HUES64 (cell line): Measurements from ENCODE around the gene TRIM62.

Experiments used
- H3K27ac ChIP-seq: 2 replicates; pipeline ENCODE4 v1.7.0; 2013; ENCODE audit warnings: low read depth, low read length, inconsistent platforms
- H3K27me3 ChIP-seq: 2 replicates; pipeline ENCODE4 v1.6.1; 2013; ENCODE audit warnings: mild to moderate bottlenecking, low read length; ENCODE audit not compliant: insufficient read depth
- H3K36me3 ChIP-seq: 2 replicates; pipeline ENCODE4 v1.6.1; 2013; ENCODE audit warnings: mild to moderate bottlenecking, low read length; ENCODE audit not compliant: insufficient read depth
- H3K4me1 ChIP-seq: 2 replicates; pipeline ENCODE4 v1.6.1; 2013; ENCODE audit warnings: mild to moderate bottlenecking, low read length, moderate library complexity; ENCODE audit not compliant: insufficient read depth
- H3K4me3 ChIP-seq: 2 replicates; pipeline ENCODE4 v1.5.1; 2013; ENCODE audit warnings: mild to moderate bottlenecking, low read length, moderate library complexity
- H3K9ac ChIP-seq: 2 replicates; pipeline ENCODE4 v1.6.1; 2013; ENCODE audit warnings: mild to moderate bottlenecking, low read depth, low read length
- H3K9me3 ChIP-seq: 2 replicates; pipeline ENCODE4 v1.6.1; 2013; ENCODE audit warnings: low read depth, low read length; ENCODE audit not compliant: insufficient read depth
- WGBS: fragments of 150-250, 120-280 bp; methylation state at CpG from one replicate; pipeline ENCODE4 v1.1.7; 2013; ENCODE audit warnings: missing lambda C conversion rate; 5-methylcytosine and 5-hydroxymethylcytosine counted together

Gene TRIM62

GRCh38 chr1:33180226-33180910 is 1.5 kb downstream of the TRIM62 start:
- Histone ChIP-seq H3K4me1 (peaks cover 16% of the 10 kb centered on the region; the same call in 1 of the 2 replicates), H3K36me3 (no peaks in the 10 kb centered on the region), H3K4me3 (peak overlapping the region; percentile 58), H3K27me3 (peaks cover 6% of the 10 kb centered on the region; the same call in 1 of the 2 replicates), H3K9me3 (no peaks in the 10 kb centered on the region), H3K9ac (no peak overlapping the region), H3K27ac (no peak overlapping the region)
- WGBS: 16% methylated on average over 28 of the region's 28 CpGs

DNA sequence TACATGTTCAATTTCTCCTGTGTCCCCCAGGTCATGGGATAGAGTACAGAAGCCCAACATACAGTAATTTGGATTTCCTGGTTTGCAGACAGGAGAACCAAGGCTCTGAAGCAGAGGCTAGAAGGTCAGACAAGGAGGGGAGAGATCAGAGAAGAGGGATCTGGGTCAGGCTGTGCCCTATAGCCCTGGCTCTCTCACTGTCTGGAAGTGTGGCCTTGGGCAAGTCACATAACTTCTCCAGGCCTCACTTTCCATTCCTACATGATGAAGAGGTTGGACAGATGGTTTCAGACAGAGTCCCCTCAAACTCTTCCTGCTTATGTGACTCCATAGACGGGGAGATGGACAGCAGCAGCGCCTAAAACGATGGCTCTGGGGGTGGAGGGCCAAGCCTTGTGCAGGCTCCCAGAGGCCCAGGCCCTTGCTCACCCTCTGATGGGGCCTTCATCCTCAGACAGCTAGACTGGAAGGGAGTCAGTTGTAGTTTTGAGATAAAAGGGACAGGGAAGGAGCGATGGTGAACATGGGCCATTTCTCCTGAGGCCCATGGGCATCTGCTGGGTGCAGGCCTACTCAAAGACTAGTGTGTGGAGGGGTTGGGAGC is 2.9 kb downstream of the TRIM62 start:
- Histone ChIP-seq H3K4me1 (peaks cover 16% of the 10 kb centered on the region; the same call in 1 of the 2 replicates), H3K27me3 (peaks cover 6% of the 10 kb centered on the region; the same call in 1 of the 2 replicates), H3K27ac (no peak overlapping the region), H3K9me3 (no peaks in the 10 kb centered on the region), H3K9ac (no peak overlapping the region), H3K4me3 (no peak overlapping the region), H3K36me3 (no peaks in the 10 kb centered on the region)
- WGBS: 95% methylated on average over 4 of the region's 4 CpGs

DNA sequence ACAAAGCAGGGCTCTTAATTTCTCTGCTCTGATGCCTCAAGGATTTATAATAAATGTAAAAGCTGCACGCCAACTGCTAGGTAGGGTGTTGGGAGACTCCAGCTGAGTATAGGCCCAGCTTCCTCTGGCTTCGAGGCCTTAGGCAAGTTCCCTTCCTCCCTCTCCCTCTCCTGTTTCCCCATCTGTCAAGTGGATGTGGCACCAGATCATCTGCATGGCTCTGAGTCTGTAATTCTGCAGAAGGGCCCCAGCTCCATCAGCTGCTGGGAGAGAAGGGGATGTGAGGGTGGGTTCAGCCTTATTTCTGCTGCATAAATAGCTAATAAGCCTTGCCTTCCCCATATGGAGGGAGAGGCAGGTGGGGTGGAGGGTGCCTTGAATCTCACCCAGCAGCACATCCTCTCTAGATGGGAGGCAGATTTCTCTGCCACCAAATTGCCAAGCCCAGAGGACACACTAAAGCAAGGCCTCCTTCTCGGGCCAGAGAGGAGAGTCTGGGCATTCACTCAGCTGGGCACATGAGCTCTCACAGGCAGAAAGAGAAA is 3.8 kb downstream of the TRIM62 start:
- Histone ChIP-seq H3K36me3 (no peaks in the 10 kb centered on the region), H3K27me3 (peaks cover 6% of the 10 kb centered on the region; the same call in 1 of the 2 replicates), H3K9me3 (no peaks in the 10 kb centered on the region), H3K4me3 (no peak overlapping the region), H3K9ac (no peak overlapping the region), H3K27ac (no peak overlapping the region), H3K4me1 (peaks cover 10% of the 10 kb centered on the region; the same call in 1 of the 2 replicates)
- WGBS: 93% methylated on average over 3 of the region's 3 CpGs

DNA sequence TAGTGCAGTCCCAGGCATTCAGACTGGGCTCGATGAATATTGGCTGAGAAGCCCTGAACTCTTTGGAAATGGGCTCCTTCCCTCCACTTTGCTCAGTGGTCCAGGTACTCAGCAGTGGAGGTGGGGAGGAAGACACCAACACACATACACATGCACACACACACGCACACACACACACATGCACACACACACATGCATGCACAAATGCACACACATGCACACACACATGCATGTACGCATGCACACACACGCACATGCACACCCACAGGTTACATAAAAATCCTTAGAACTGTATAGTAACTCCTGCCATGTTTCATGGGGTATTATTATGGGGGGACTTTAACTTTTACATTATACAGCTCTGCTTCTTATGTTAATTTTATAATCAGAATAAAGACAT is 5.0 kb downstream of the TRIM62 start:
- H3K27me3 ChIP-seq: peaks cover 6% of the 10 kb centered on the region; the same call in 1 of the 2 replicates
- WGBS: 46% methylated on average over 4 of the region's 4 CpGs
- peaks cover 3% of the 10 kb centered on the region; the same call in 1 of the 2 replicates for H3K4me1 ChIP-seq
- no peaks in the 10 kb centered on the region for H3K36me3 ChIP-seq
- H3K9me3 ChIP-seq: no peaks in the 10 kb centered on the region
- H3K9ac ChIP-seq: no peak overlapping the region
- H3K27ac ChIP-seq: no peak overlapping the region
- no peak overlapping the region for H3K4me3 ChIP-seq

DNA sequence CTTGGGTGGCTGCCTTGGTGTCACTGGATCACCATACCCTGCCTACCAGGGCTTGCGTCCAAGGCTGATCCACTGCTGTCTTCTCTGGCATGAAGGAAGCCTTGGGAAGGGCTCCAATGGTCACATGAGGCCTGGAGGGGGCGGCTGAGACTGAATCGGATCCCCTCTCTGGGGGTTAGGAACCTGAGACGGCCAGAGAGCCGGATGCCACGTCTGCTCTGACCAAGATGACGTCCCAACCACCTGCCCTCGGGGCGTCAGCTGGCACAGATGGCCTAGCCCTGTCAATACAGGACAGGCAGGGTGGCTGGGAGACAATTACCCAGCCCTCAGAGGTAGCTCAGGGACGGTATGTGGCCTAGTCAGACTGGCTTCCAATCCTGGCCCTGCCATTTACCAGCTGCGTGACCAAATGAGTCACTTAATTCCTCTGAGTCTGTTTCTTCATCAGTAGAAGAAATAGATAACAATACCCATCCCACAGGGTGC is 5.4 kb downstream of the TRIM62 start:
- H3K36me3 ChIP-seq: no peaks in the 10 kb centered on the region
- H3K4me1 ChIP-seq: peaks cover 3% of the 10 kb centered on the region; the same call in 1 of the 2 replicates
- no peak overlapping the region for H3K27ac ChIP-seq
- H3K9ac ChIP-seq: no peak overlapping the region
- no peak overlapping the region for H3K4me3 ChIP-seq
- peaks cover 6% of the 10 kb centered on the region; the same call in 1 of the 2 replicates for H3K27me3 ChIP-seq
- 79% methylated on average over 11 of the region's 11 CpGs for WGBS
- H3K9me3 ChIP-seq: no peaks in the 10 kb centered on the region

DNA sequence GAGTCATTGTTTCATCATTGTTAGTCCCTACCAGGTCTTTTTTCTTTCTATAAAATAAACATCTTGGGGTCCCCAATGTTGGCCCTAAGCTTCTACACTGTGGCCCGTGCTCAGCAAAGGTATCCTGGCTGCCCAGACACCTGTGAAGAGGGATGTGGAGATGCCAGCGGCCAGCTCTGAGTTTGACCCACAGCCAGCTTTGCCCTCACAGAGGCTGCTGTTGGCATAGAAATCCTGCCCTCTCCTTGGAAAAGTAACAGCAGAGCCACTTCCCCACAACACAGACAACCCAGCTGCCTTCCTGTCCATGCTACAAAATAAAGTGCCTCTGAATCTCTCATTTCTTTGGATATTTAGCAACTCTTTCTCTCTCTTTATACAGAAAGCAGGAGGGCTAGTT is 6.0 kb downstream of the TRIM62 start:
- Histone ChIP-seq H3K4me1 (peaks cover 3% of the 10 kb centered on the region; the same call in 1 of the 2 replicates), H3K27me3 (peaks cover 6% of the 10 kb centered on the region; the same call in 1 of the 2 replicates), H3K9ac (no peak overlapping the region), H3K27ac (no peak overlapping the region), H3K36me3 (no peaks in the 10 kb centered on the region), H3K9me3 (no peaks in the 10 kb centered on the region), H3K4me3 (no peak overlapping the region)
- WGBS: 93% methylated on average over 2 of the region's 2 CpGs

DNA sequence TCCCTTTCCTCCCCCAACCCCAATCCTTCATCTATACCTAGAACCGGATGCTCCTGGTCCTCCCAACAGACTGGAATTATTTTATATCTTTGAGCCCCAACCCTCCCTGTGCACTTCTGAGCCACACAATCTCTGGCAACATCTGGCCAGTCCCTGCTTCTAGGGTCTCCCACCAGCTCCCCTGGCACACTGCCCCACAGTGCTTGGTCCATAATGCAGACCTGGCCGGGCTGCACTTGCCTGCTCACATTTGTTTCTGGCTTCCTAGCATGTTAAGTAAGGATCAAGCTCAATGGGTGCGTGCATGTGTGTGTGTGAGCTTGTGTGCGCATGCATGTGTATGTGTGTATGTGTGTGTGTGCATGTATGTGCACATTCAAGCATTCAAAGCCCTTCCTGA is 8.8 kb downstream of the TRIM62 start:
- H3K4me1 ChIP-seq: peaks cover 9% of the 10 kb centered on the region
- no peak overlapping the region for H3K27ac ChIP-seq
- 70% methylated on average over 4 of the region's 4 CpGs for WGBS

DNA sequence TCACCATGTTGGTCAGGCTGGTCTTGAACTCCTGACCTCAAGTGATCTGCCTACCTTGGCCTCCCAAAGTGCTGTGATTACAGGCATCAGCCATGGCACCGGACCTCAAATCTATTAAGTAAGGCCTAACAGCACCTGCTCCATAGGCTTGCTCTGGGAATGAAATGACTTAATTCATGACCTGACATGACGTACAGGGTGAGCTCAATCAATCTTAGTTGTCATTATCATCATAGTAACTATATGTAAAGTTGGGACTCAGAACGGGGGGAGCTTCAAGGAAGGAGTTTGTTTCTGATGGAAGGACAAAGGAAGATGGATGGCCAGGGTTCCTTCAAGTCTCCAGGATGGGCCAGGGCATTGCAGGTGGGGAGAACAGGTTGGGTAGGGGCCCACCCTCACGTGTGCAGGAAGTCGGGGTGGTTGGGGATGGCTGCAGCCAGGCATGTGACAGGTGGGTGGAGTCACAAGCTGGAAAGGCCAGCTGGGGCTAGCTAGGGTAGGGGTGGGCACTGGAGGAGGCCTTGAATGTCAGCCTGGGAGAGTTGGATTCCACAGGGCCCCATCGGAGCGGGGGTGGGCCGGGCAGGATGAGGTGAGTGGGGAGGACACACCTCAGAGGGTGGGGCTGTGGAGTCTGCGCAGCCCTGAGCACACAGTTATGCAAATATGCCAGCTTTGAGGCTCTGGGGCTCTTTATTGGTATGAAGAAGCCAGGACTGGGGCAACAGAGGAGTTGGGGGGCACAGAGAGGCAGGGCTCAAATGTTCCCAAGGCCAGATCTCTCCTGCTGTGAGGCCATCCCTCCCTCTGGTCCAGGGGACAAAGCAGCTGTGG is 9.6 kb downstream of the TRIM62 start:
- WGBS: 79% methylated on average over 8 of the region's 9 CpGs
- peaks cover 9% of the 10 kb centered on the region for H3K4me1 ChIP-seq
- H3K27ac ChIP-seq: no peak overlapping the region
- no peaks in the 10 kb centered on the region for H3K27me3 ChIP-seq
- no peak overlapping the region for H3K4me3 ChIP-seq
- 0 out of 2 replicates have a peak, but pooled peaks cover 1% of the 10 kb centered on the region for H3K36me3 ChIP-seq
- H3K9me3 ChIP-seq: no peaks in the 10 kb centered on the region
- no peak overlapping the region for H3K9ac ChIP-seq

More for the DNA sequence above, 8.8 kb downstream of the TRIM62 start:
- H3K4me3 ChIP-seq: no peak overlapping the region
- H3K9ac ChIP-seq: no peak overlapping the region
- no peaks in the 10 kb centered on the region for H3K36me3 ChIP-seq
- H3K9me3 ChIP-seq: no peaks in the 10 kb centered on the region
- H3K27me3 ChIP-seq: no peaks in the 10 kb centered on the region

DNA sequence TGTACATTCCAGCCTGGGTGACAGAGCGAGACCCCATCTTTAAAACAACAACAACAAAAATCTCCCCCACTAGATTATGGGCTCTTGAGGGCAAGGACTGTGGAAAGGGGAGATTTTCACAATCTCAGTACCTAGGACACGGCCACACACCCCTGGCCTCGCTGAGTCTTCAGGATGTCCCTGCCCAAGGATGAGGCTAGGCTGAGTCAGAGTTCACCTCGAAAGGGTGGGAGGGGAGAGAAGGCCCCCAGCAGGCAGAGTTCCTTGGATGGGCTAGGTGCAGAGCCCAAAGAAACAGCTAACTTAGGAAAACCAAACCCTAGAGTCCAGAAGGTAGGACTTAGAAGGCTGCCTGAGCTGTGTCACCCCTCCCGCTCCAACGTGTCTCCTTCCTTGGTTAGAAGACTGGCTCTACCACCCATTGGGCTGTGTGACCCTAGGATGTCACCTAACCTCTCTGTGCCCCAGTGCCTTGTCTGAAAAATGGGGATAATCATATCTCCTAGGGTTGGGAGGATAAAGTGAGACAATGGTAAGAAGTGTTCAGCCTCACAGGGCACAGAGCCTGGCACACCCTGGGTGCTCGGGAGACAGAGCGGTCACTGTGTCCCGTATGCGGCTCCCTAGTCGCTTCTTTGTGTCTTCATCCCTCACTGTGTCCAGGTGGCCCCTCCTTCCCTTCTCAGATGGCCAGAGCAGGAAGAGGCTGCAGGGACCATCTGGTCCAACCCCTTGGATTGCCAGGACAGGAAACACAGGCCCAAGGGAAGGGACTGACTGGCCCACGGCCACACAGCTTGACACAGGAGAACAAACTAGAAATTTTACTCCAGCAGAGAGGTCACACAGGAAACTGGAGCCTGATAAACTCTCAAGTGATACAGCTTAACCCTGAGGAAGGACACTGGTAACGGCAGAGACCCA is 11.2 kb downstream of the TRIM62 start:
- H3K36me3 ChIP-seq: peaks cover 5% of the 10 kb centered on the region; the same call in 1 of the 2 replicates
- H3K4me1 ChIP-seq: peaks cover 9% of the 10 kb centered on the region
- no peak overlapping the region for H3K27ac ChIP-seq
- 90% methylated on average over 13 of the region's 13 CpGs for WGBS
- H3K4me3 ChIP-seq: no peak overlapping the region
- H3K9ac ChIP-seq: no peak overlapping the region
- no peaks in the 10 kb centered on the region for H3K9me3 ChIP-seq
- no peaks in the 10 kb centered on the region for H3K27me3 ChIP-seq
